T-helper 9 cell (primary cell): ENCODE measurements around the gene MICAL3.
"Not testable (repeated sequence)": the region's sequence is repeated elsewhere in the genome, so short reads cannot be mapped to it uniquely, and the experiment has no call there.

ENCODE experiments used
- DNase-seq: peaks from one replicate; pipeline ENCODE4 v3.0.0-alpha.2; 2020

The MICAL3 gene

DNA sequence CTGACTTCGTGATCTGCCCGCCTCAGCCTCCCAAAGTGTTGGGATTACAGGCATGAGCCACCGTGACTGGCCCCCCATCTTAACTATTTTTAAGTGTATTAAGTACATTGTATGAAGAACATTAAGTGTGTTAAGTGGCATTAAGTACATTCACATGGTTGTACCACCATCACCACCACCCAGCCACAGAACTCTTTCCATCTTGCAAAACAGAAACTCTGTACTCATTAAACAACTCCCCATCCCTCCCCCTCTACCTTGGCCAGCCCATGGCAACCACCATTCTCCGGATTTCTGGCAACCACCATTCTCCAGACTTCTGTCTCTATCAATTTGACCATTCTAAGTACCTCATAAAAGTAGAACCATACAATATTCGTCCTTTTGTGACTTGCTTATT lies 35.6 kb upstream of the MICAL3 start:
- DNase-seq, result no peak

- no peak for DNase-seq
Measured at GRCh38 chr22:18059473-18059872, 35.1 kb upstream of the MICAL3 start.

DNA sequence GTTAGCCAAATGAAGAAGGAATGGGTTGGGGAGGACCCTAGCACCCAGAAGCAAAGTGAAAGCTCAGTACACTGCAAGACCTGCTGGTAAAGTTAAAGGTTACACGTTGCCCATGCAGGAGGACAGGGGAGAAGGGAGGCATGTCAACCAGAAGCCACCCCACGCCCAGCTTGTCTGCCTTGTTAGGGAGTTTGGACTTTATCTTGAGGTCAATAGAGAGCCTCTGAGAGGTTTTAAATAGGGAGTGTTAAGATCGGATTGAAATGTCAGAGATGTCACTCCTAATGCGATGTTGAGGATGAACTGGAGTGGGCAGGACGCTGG lies 34.7 kb upstream of the MICAL3 start:
- no peak for DNase-seq

GRCh38 chr22:18058371-18059093 lies 34.2 kb upstream of the MICAL3 start:
- DNase-seq, result no peak

- DNase-seq, result no peak
Measured at GRCh38 chr22:18057568-18058209, 33.3 kb upstream of the MICAL3 start.

GRCh38 chr22:18056807-18057474 lies 32.6 kb upstream of the MICAL3 start:
- DNase-seq, result no peak

- DNase-seq, result no peak
Measured at GRCh38 chr22:18056161-18056666, 31.9 kb upstream of the MICAL3 start.

- DNase-seq, result no peak
Measured at GRCh38 chr22:18055619-18056160, 31.3 kb upstream of the MICAL3 start.

DNA sequence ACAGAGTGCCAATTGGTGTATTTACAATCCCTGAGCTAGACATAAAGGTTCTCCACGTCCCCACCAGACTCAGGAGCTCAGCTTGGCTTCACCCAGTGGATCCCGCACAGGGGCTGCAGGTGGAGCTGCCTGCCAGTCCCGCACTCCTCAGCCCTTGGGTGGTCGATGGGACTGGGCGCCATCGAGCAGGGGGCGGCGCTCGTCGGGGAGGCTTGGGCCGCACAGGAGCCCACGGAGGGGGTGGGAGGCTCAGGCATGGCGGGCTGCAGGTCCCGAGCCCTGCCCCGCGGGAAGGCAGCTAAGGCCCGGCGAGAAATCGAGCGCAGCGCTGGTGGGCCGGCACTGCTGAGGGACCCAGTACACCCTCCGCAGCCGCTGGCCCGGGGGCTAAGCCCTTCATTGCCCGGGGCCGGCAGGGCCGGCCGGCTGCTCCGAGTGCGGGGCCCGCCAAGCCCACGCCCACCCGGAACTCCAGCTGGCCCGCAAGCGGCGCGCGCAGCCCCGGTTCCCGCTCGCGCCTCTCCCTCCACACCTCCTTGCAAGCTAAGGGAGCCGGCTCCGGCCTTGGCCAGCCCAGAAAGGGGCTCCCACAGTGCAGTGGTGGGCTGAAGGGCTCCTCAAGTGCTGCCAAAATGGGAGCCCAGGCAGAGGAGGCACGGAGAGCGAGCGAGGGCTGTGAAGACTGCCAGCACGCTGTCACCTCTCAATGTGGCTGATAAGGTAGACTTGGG lies 29.0 kb upstream of the MICAL3 start:
- not testable (repeated sequence) for DNase-seq

- not testable (repeated sequence) for DNase-seq
Measured at GRCh38 chr22:18051113-18051512, 26.8 kb upstream of the MICAL3 start.

- DNase-seq, result no peak
Measured at GRCh38 chr22:18050065-18050464, 25.7 kb upstream of the MICAL3 start.

DNA sequence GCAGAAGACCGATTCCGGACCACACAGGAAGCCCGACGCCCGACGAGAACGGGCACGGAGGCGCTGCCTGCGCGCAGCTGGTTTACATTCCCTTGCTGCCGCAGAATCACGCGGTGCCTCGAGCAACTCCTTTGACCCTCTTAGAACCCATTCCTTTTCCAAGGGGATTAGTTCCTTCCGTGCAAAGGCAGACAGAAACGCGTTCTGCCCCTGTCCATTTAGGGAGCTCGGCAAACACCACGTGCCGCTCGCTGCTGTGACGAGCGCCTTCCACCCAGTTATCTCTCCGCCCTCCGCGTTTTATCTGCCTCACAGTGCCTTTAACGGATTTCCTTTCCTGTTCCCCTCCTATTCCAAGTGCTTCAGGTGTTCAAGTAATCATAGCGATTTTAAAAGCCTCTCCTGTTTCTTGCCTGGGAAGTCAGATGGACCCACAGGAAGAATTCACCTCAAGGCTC lies 24.1 kb upstream of the MICAL3 start:
- no peak for DNase-seq

- DNase-seq, result no peak
Measured at GRCh38 chr22:18048041-18048440, 23.7 kb upstream of the MICAL3 start.

DNA sequence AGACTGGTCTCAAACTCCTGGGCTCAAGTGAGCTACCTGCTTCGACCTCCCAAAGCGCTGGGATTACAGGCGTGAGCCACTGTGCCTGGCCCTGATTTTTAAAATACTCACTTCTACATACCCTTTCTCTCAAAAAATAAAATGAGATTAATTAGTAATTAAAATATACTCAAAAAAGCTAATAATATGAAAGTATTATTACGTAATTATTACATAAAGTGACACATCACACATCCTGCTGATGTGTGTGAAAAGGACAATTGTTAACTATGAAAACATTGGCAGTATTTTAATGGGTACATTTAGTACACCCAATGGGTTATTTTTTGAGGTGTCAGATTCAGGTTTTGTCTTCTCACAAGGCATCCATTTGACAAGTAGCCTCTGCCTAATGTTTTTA lies 21.4 kb upstream of the MICAL3 start:
- no peak for DNase-seq

DNA sequence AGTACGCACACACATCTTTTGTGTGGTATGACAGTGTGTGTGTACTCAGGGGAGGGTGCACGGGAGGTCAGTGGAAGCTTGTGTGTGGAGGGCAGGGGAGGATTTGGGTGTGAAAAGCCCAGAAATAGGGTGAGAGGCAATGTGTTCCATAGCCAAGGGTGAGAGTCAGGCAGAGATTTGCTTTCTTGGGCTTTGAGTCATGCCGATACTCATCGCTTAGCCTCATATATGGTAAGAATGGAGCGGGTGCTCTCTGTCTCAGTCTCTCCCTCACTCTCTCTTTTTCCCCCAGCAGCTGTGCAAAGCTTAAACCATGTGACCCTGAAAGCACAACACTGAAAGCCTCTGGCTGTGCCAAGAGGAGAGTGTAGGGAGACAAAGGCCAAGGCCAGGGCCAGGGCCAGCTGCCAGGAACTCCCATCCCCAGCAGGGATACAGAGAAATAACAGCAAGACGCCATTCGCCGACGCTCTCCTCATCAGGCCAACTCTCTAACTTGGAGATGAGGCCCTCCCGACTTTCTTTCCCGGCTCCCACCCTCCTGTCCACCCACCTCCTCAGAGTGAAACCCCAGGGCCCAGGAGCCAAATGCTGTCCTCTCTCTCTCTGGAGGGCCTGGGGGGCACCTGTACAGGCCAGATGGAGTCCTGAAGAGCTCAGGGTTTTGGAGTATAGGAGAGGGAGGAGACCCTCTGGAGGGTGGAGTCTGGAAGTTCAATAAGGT lies 20.3 kb upstream of the MICAL3 start:
- DNase-seq, result no peak

DNA sequence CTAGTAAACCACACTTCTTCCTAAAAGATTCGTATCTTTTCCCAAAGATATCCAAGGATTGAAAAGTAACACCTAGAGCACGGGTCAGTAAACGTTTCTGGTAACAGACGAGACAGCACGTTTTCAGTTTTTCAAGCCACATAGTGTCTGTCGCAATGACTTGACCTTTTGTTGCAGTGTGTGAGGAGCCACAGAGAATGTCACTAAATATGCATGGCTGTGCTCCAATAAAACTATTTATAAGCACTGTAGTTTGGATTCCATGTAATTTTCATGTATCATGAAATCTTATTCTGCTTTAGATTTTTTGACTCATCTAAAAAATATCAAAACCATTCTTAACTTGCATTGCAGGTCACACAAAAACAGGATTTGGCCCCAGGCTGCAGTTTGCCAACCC lies 18.3 kb upstream of the MICAL3 start:
- no peak for DNase-seq

DNA sequence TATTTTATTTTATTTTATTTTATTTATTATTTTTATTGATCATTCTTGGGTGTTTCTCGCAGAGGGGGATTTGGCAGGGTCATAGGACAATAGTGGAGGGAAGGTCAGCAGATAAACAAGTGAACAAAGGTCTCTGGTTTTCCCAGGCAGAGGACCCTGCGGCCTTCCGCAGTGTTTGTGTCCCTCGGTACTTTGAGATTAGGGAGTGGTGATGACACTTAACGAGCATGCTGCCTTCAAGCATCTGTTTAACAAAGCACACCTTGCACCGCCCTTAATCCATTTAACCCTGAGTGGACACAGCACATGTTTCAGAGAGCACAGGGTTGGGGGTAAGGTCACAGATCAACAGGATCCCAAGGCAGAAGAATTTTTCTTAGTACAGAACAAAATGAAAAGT lies 16.5 kb upstream of the MICAL3 start:
- DNase-seq, result not testable (repeated sequence)

DNA sequence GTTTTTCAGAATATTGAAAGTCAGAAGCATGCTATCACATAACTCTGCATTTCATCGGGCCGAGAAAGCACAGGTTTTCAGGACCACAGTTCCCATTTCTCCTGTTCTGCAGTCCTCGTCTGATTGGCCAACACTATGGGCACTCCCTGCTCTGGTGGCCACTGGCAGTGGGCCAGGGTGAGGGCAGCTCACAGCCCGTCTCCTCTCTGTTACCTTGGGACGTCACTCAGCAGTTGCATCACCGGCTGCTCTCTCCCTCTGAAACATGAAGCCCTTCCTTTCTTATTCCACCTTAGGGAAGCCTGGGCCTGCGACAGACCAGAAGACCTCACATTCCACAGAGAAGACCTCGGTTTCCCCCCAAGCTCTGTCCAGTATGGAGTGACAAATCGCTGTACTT lies 11.4 kb upstream of the MICAL3 start:
- DNase-seq, result no peak

GRCh38 chr22:18034076-18034475 lies 9.7 kb upstream of the MICAL3 start:
- no peak for DNase-seq

- no peak for DNase-seq
Measured at GRCh38 chr22:18033204-18033998, 9.0 kb upstream of the MICAL3 start.

- DNase-seq, result no peak
Measured at GRCh38 chr22:18032455-18033101, 8.2 kb upstream of the MICAL3 start.
